ENCODE results near the gene ELFN2.

GRCh38 chr22:37456346-37456745 lies 29.1 kb upstream of the ELFN2 start:
- TF ChIP-seq CTCF (IDR thresholded peaks at IDR 0.05; ENCODE audit: extremely low read depth in 1 of 2, insufficient read depth in 1 of 2, low read depth in 1 of 2, low read length in 2 of 2) = no peak
- TF ChIP-seq POLR2AphosphoS5 (IDR thresholded peaks at IDR 0.05; ENCODE audit: insufficient read depth, low read depth, low read length) = no peak
- TF ChIP-seq POLR2A (IDR thresholded peaks at IDR 0.05; ENCODE audit: low read depth, low read length) = no peak
- TF ChIP-seq MYC (IDR thresholded peaks at IDR 0.05; ENCODE audit: low read depth, low read length) = no peak
- TF ChIP-seq MAX (IDR thresholded peaks at IDR 0.05; ENCODE audit: insufficient read depth, insufficient read length) = no peak
- TF ChIP-seq EZH2 (IDR thresholded peaks at IDR 0.05; ENCODE audit: borderline replicate concordance, low read depth, low read length, severe bottlenecking) = no peak
- TF ChIP-seq JUN (IDR thresholded peaks at IDR 0.05; ENCODE audit: borderline replicate concordance, insufficient read depth, insufficient read length, low read depth) = no peak

All from endothelial cell of umbilical vein (primary cell).